IMR-90 (cell line): ENCODE results near the gene PCSK1N. TPM values are rescaled to one million over a fixed set of nuclear protein-coding genes. Genes with fewer than 3 reads are reported as not detected.

Experiments used
- ATAC-seq: fragments of 200-7000 bp; cut with Tn5 transposase; 2 replicates; pipeline ENCODE4 v1.9.1; 2020; ENCODE audit warnings: low read depth, mild to moderate bottlenecking, moderate library complexity
- BruUV-seq: library from RNA; stranded (reverse); fragments of 400-500 nt; replicated peaks from 2 replicates; lab custom pipeline; 2021; lab: Mats Ljungman, UMichigan
- CTCF ChIA-PET: fragments of 300-600 bp; formaldehyde crosslinking; extraction: SDS; loops from one replicate; lab custom pipeline; 2021; ENCODE audit warnings: antibody characterized with exemption; lab: Yijun Ruan, JAX
- POLR2A ChIA-PET: fragments of 300-600 bp; sonication (Branson Sonifier 250); formaldehyde crosslinking; loops from one replicate; lab custom pipeline; 2022; ENCODE audit warnings: antibody characterized with exemption; ENCODE audit not compliant: unreplicated experiment; lab: Charles Lee
- DNase-seq: peaks from one replicate; pipeline ENCODE4 v3.0.0; 2013
- H2AFZ ChIP-seq: replicated peaks from 2 replicates; pipeline ENCODE3; 2013; ENCODE audit warnings: low read length, mild to moderate bottlenecking; ENCODE audit not compliant: poor library complexity
- H2AK5ac ChIP-seq: 2 replicates; pipeline ENCODE4 v1.6.1; 2013; ENCODE audit warnings: low read depth, low read length, inconsistent platforms
- H2AK9ac ChIP-seq: replicated peaks from 2 replicates; pipeline ENCODE3; 2013; ENCODE audit warnings: mild to moderate bottlenecking, low read depth, low read length, moderate library complexity; ENCODE audit not compliant: poor library complexity
- H2BK120ac ChIP-seq: 2 replicates; pipeline ENCODE4 v1.6.1; 2013; ENCODE audit warnings: low read depth, low read length, inconsistent platforms
- H2BK15ac ChIP-seq: 3 replicates; pipeline ENCODE4 v1.6.1; 2013; ENCODE audit warnings: low read depth, low read length, inconsistent platforms
- H2BK20ac ChIP-seq: 2 replicates; pipeline ENCODE4 v1.6.1; 2013; ENCODE audit warnings: low read depth, mild to moderate bottlenecking, inconsistent platforms, low read length, moderate library complexity
- H2BK5ac ChIP-seq: 2 replicates; pipeline ENCODE4 v1.6.1; 2013; ENCODE audit warnings: mild to moderate bottlenecking, low read depth, low read length, inconsistent platforms; ENCODE audit not compliant: poor library complexity, severe bottlenecking
- H3K14ac ChIP-seq: replicated peaks from 2 replicates; pipeline ENCODE4 v1.6.1; 2013; ENCODE audit warnings: low read depth, low read length, inconsistent platforms
- H3K18ac ChIP-seq: 2 replicates; pipeline ENCODE4 v1.6.1; 2013; ENCODE audit warnings: low read depth, low read length, control low read depth
- H3K23ac ChIP-seq: 2 replicates; pipeline ENCODE4 v1.6.1; 2013; ENCODE audit warnings: low read depth, low read length, inconsistent platforms
- H3K27ac ChIP-seq: 2 replicates; pipeline ENCODE4 v1.5.1; 2013; ENCODE audit warnings: mild to moderate bottlenecking, control low read depth, low read length; ENCODE audit not compliant: insufficient read depth
- H3K27me3 ChIP-seq: 2 replicates; pipeline ENCODE4 v1.6.1; 2013; ENCODE audit warnings: low read length; ENCODE audit not compliant: control insufficient read depth, insufficient read depth
- H3K36me3 ChIP-seq: 2 replicates; pipeline ENCODE4 v1.6.1; 2013; ENCODE audit warnings: low read length, mixed read lengths; ENCODE audit not compliant: control insufficient read depth, insufficient read depth
- H3K4ac ChIP-seq: 2 replicates; pipeline ENCODE4 v1.6.1; 2013; ENCODE audit warnings: low read depth, low read length, inconsistent platforms
- H3K4me1 ChIP-seq: 2 replicates; pipeline ENCODE4 v1.6.1; 2013; ENCODE audit warnings: low read length, mixed read lengths; ENCODE audit not compliant: control insufficient read depth, insufficient read depth
- H3K4me2 ChIP-seq: 2 replicates; pipeline ENCODE4 v1.6.1; 2013; ENCODE audit warnings: low read depth, mild to moderate bottlenecking, control low read depth, low read length, moderate library complexity
- H3K4me3 ChIP-seq: 2 replicates; pipeline ENCODE4 v1.5.1; 2013; ENCODE audit warnings: low read depth, mild to moderate bottlenecking, control low read depth, low read length, moderate library complexity; ENCODE audit not compliant: insufficient read depth
- H3K56ac ChIP-seq: 2 replicates; pipeline ENCODE4 v1.6.1; 2013; ENCODE audit warnings: low read length, inconsistent platforms; ENCODE audit not compliant: insufficient read depth; ENCODE audit errors: extremely low read depth
- H3K79me1 ChIP-seq, 2 experiments: 2 replicates each; pipeline ENCODE4 v1.6.1; 2013; ENCODE audit warnings: low read length in 2 of 2, inconsistent platforms in 1 of 2, low read depth in 1 of 2
- H3K9ac ChIP-seq: 2 replicates; pipeline ENCODE4 v1.6.1; 2013; ENCODE audit warnings: low read depth, low read length, control low read depth
- H3K9me1 ChIP-seq: 2 replicates; pipeline ENCODE4 v1.6.1; 2013; ENCODE audit warnings: low read length, inconsistent platforms; ENCODE audit not compliant: insufficient read depth
- H3K9me3 ChIP-seq: 2 replicates; pipeline ENCODE4 v1.6.1; 2013; ENCODE audit warnings: low read length; ENCODE audit not compliant: control insufficient read depth, insufficient read depth
- H4K20me1 ChIP-seq: 2 replicates; pipeline ENCODE4 v1.6.1; 2013; ENCODE audit warnings: low read length, inconsistent platforms; ENCODE audit not compliant: insufficient read depth
- H4K5ac ChIP-seq: 2 replicates; pipeline ENCODE4 v1.6.1; 2013; ENCODE audit warnings: mild to moderate bottlenecking, low read depth, low read length, control low read depth
- H4K8ac ChIP-seq, 2 experiments: 2 replicates each; pipeline ENCODE4 v1.6.1; 2013; ENCODE audit warnings: low read depth in 2 of 2, low read length in 2 of 2, control low read depth in 1 of 2, inconsistent platforms in 1 of 2
- H4K91ac ChIP-seq: 2 replicates; pipeline ENCODE4 v1.6.1; 2013; ENCODE audit warnings: low read depth, low read length, inconsistent platforms; ENCODE audit not compliant: insufficient read depth
- BHLHE40 ChIP-seq: fragments of 150-350 bp; IDR thresholded peaks from 2 replicates; pipeline ENCODE4 v1.6.1; 2016; ENCODE audit warnings: mild to moderate bottlenecking, low read depth, low read length
- CEBPB ChIP-seq: IDR thresholded peaks from 2 replicates; pipeline ENCODE4 v1.6.1; 2012; ENCODE audit warnings: low read depth, low read length, improper control_type of control experiment
- CHD1 ChIP-seq: IDR thresholded peaks from 2 replicates; pipeline ENCODE4 v1.6.1; 2012; ENCODE audit warnings: low read depth, low read length, improper control_type of control experiment
- FOS ChIP-seq: fragments of 150-350 bp; IDR thresholded peaks from 2 replicates; pipeline ENCODE4 v1.6.1; 2016; ENCODE audit warnings: low read depth, low read length
- MAFK ChIP-seq: IDR thresholded peaks from 2 replicates; pipeline ENCODE4 v1.6.1; 2012; ENCODE audit warnings: low read depth, low read length, improper control_type of control experiment
- MAZ ChIP-seq: IDR thresholded peaks from 2 replicates; pipeline ENCODE4 v1.6.1; 2012; ENCODE audit warnings: low read depth, mild to moderate bottlenecking, low read length, improper control_type of control experiment, moderate library complexity, borderline replicate concordance
- MXI1 ChIP-seq: IDR thresholded peaks from 2 replicates; pipeline ENCODE4 v1.6.1; 2012; ENCODE audit warnings: low read depth, mild to moderate bottlenecking, low read length, moderate library complexity, borderline replicate concordance
- NFE2L2 ChIP-seq: fragments of 150-350 bp; IDR thresholded peaks from 2 replicates; pipeline ENCODE4 v1.6.1; 2016; ENCODE audit warnings: low read depth, mild to moderate bottlenecking, low read length
- POLR2A ChIP-seq: IDR thresholded peaks from 2 replicates; pipeline ENCODE4 v1.6.1; 2012; ENCODE audit warnings: mild to moderate bottlenecking, low read depth, low read length
- RAD21 ChIP-seq: IDR thresholded peaks from 2 replicates; pipeline ENCODE4 v1.6.1; 2012; ENCODE audit warnings: low read length, improper control_type of control experiment
- RCOR1 ChIP-seq: IDR thresholded peaks from 2 replicates; pipeline ENCODE4 v1.6.1; 2012; ENCODE audit warnings: mild to moderate bottlenecking, low read length, improper control_type of control experiment; ENCODE audit not compliant: insufficient replicate concordance
- SMC3 ChIP-seq: fragments of 150-350 bp; IDR thresholded peaks from 2 replicates; pipeline ENCODE4 v1.6.1; 2016; ENCODE audit warnings: low read depth, mild to moderate bottlenecking, antibody characterized with exemption, low read length, moderate library complexity
- WGBS, 2 experiments: methylation state at CpG; one replicate each; pipeline versions ENCODE4 v1.1.5 to v1.1.7; 2013; ENCODE audit warnings: missing lambda C conversion rate in 2 of 2; ENCODE audit not compliant: insufficient read length in 1 of 2; ENCODE audit errors: extremely low coverage in 2 of 2; 5-methylcytosine and 5-hydroxymethylcytosine counted together
- dilution Hi-C: fragments of 300-500 bp; cut with HindIII; formaldehyde crosslinking; loops from one replicate; pipeline ENCODE4 v1.14.3; 2018; ENCODE audit warnings: low sequenced_read_pairs; ENCODE audit not compliant: unreplicated experiment
- in situ Hi-C: fragments of 300-500 bp; cut with MboI; formaldehyde crosslinking; loops from 3 replicates; pipeline ENCODE4 v1.14.3; 2019; ENCODE audit warnings: low sequenced_read_pairs, inconsistent platforms, mixed read lengths
- intact Hi-C: fragments of 100-400 bp; cut with micrococcal nuclease; formaldehyde crosslinking; loops from 2 replicates; pipeline ENCODE4 v1.10.0; 2022
- polyA plus RNA-seq, 3 experiments: library from polyadenylated mRNA; depleted of rRNA; stranded (reverse); fragments of >200 nt; gene quantifications; 2 replicates each; pipeline ENCODE4 v1.2.3, GENCODE V29; 2012; ENCODE audit warnings: low replicate concordance in 1 of 3
- total RNA-seq: library from RNA; depleted of rRNA; stranded (reverse); fragments of >200 nt; gene quantifications from 2 replicates; pipeline ENCODE4 v1.2.3, GENCODE V29; 2012
- TF ChIP-seq, protein P1 (sequence below): conservative IDR thresholded peaks from 2 replicates; pipeline ENCODE4 v1.5.1; 2012; ENCODE audit warnings: mild to moderate bottlenecking, low read depth, low read length, improper control_type of control experiment
- TF ChIP-seq, protein P2 (sequence below): fragments of 150-350 bp; IDR thresholded peaks from 2 replicates; pipeline ENCODE4 v1.6.1; 2017; ENCODE audit warnings: mild to moderate bottlenecking, antibody characterized with exemption, low read length, low read depth
- TF ChIP-seq, protein P3 (sequence below): fragments of 150-350 bp; IDR thresholded peaks from 2 replicates; pipeline ENCODE4 v1.6.1; 2016; ENCODE audit warnings: low read depth, mild to moderate bottlenecking, low read length, moderate library complexity, borderline replicate concordance

PCSK1N gene
- total and polyA plus RNA-seq, 2 of the 4 experiments (the other 2 are of a cell fraction) = 0.12 TPM; not detected in 1

DNA sequence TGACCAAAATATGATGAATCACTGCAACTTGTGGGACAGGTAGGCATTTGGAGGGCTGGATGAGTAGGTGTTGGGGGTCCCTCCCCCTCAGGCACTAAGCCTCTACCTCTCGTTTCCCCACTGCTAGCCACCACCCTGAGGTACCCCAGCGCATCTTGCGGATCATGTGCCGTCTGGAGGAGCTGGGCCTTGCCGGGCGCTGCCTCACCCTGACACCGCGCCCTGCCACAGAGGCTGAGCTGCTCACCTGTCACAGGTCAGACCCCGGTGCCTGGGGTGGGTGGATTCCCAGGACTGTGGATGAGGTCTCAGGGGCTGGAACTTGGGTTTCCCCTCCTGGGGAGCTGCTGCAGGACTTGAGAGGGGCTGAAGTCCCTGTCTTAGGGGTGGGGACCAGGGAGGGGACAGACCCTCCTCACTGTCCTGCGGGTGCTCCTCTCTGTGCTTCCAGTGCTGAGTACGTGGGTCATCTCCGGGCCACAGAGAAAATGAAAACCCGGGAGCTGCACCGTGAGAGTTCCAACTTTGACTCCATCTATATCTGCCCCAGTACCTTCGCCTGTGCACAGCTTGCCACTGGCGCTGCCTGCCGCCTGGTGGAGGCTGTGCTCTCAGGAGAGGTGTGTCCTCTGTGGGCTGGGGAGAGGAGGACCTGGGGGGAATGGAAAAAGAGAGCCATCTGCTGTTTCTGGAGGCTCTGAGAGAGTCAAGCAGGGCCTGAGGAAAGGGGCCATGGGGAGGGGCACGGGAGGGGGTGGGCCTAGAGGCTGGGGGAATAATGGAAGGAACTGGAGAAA lies 19.2 kb downstream of the PCSK1N start:
- 75% methylated on average over 1 of the region's 18 CpGs; no CpG with 5 or more reads in 1 of the 2 experiments for WGBS, 2 experiments
- TF ChIP-seq CEBPB = no peak
- TF ChIP-seq, protein P1, sequence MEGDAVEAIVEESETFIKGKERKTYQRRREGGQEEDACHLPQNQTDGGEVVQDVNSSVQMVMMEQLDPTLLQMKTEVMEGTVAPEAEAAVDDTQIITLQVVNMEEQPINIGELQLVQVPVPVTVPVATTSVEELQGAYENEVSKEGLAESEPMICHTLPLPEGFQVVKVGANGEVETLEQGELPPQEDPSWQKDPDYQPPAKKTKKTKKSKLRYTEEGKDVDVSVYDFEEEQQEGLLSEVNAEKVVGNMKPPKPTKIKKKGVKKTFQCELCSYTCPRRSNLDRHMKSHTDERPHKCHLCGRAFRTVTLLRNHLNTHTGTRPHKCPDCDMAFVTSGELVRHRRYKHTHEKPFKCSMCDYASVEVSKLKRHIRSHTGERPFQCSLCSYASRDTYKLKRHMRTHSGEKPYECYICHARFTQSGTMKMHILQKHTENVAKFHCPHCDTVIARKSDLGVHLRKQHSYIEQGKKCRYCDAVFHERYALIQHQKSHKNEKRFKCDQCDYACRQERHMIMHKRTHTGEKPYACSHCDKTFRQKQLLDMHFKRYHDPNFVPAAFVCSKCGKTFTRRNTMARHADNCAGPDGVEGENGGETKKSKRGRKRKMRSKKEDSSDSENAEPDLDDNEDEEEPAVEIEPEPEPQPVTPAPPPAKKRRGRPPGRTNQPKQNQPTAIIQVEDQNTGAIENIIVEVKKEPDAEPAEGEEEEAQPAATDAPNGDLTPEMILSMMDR = no peak
- no peak for TF ChIP-seq POLR2A
- TF ChIP-seq, protein P2, sequence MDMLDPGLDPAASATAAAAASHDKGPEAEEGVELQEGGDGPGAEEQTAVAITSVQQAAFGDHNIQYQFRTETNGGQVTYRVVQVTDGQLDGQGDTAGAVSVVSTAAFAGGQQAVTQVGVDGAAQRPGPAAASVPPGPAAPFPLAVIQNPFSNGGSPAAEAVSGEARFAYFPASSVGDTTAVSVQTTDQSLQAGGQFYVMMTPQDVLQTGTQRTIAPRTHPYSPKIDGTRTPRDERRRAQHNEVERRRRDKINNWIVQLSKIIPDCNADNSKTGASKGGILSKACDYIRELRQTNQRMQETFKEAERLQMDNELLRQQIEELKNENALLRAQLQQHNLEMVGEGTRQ = no peak
- no peak for TF ChIP-seq RCOR1
- TF ChIP-seq MAZ = no peak
- TF ChIP-seq CHD1 = no peak
- TF ChIP-seq NFE2L2 = no peak
- TF ChIP-seq, protein P3, sequence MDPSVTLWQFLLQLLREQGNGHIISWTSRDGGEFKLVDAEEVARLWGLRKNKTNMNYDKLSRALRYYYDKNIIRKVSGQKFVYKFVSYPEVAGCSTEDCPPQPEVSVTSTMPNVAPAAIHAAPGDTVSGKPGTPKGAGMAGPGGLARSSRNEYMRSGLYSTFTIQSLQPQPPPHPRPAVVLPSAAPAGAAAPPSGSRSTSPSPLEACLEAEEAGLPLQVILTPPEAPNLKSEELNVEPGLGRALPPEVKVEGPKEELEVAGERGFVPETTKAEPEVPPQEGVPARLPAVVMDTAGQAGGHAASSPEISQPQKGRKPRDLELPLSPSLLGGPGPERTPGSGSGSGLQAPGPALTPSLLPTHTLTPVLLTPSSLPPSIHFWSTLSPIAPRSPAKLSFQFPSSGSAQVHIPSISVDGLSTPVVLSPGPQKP = no peak
- no peak for TF ChIP-seq BHLHE40
- TF ChIP-seq MXI1 = no peak
- TF ChIP-seq SMC3 = no peak
- no peak for TF ChIP-seq MAFK
- TF ChIP-seq RAD21 = no peak
- TF ChIP-seq FOS = no peak

More for the DNA sequence above, 19.2 kb downstream of the PCSK1N start:
- H3K79me1 ChIP-seq = no peaks in the 10 kb centered on the region
- H3K14ac ChIP-seq = no peak overlapping the region
- no peak for DNase-seq
- no peak overlapping the region for H2BK15ac ChIP-seq
- peaks cover 21% of the 10 kb centered on the region for H3K36me3 ChIP-seq
- no peak overlapping the region for H3K4ac ChIP-seq
- no TSS peak for BruUV-seq
- dilution Hi-C loops = no loop called here
- no peak overlapping the region for H3K56ac ChIP-seq
- no peaks in the 10 kb centered on the region for H3K9me1 ChIP-seq
- H4K8ac ChIP-seq = no peak overlapping the region
- no peak overlapping the region for H2AK5ac ChIP-seq
- no peaks in the 10 kb centered on the region for H3K4me1 ChIP-seq
- no peak overlapping the region for H3K27ac ChIP-seq
- intact Hi-C loops = no loop called here
- no peak overlapping the region for H3K23ac ChIP-seq
- no peak overlapping the region for H4K5ac ChIP-seq
- no peak overlapping the region for H2AFZ ChIP-seq
- no peaks in the 10 kb centered on the region; the same call in 1 of the 2 replicates for H3K9me3 ChIP-seq
- no peaks in the 10 kb centered on the region for H3K27me3 ChIP-seq
- no peak overlapping the region for H2AK9ac ChIP-seq
- H4K20me1 ChIP-seq = no peaks in the 10 kb centered on the region
- ChIA-PET CTCF (no interaction called here), POLR2A (no interaction called here)
- in situ Hi-C loops = no loop called here
- H3K4me2 ChIP-seq = no peak overlapping the region
- H3K9ac ChIP-seq = no peak overlapping the region
- H2BK20ac ChIP-seq = no peak overlapping the region
- no peak overlapping the region for H4K91ac ChIP-seq
- no peak overlapping the region for H3K4me3 ChIP-seq
- H2BK120ac ChIP-seq = no peak overlapping the region
- no peak for ATAC-seq
- no peak overlapping the region for H3K18ac ChIP-seq
- H2BK5ac ChIP-seq = no peak overlapping the region
